T1000 (cell line): ENCODE data around the gene B4GALT5.

Source experiments
- DNase-seq: peaks from one replicate; lab custom pipeline; 2025; ENCODE audit warnings: mixed read lengths; lab: John Stamatoyannopoulos, UW

B4GALT5 gene

DNA sequence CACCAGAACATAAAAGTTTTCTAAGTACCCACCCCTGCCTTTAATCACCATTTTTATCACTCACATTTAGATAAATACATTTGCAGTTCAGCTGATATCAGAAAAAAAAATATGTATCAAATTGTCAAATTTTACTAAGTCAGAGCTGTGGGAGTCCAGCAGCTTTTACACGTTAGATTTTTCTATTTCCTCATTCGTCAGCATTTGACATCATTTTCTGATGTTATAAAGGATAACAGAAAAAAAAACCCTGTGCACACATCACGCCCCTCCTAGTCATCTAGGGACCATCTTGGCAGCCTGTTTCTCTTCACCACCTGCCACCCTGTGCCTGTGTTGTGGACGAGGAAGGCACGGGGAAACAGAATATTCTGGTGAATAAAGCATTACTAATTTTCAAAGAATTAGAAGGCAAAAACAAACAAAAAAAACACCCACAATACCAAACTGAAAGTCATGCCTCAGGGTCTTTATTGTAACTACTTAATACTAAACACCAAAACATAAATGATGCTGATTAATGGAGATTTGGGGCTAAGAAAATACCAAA, 12.4 kb downstream of the B4GALT5 start:
- DNase-seq: no peak

GRCh38 chr20:49700411-49701185, 13.1 kb downstream of the B4GALT5 start:
- no peak for DNase-seq

DNA sequence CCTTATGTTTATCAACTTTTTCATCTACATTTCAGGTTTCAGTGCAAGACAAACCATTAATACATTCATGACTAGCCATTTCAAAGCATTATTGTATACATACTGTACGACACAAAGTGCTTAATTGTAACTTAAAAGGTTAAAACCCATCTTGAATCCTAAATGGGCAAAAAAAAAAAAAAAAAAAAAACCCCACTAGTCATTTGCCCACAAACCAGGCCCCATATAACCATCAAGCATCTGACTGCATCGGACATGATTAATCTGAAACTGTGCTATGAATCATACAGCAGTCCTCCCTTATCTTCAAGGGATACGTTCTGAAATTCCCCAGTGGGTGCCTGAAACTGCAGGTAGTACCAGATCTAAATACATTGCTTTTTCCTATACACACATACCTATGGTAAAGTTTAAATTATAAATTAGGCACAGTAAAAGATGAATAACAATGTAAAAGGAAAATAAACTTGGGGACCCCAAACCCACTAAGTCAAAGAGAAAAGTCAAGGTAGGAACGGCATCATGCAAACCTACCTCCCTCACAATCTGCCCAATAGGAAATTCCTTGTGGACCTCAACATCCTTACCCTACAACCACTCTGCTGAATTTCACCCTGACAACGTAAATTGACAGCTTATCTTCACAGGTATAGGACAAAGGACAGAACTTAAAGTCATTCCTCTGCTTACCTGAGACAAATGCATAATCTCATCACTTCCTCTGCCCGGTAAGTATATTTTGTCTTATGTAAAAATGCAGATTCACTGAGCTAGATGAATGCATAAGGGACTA, 14.3 kb downstream of the B4GALT5 start:
- DNase-seq: no peak

- DNase-seq: no peak
These were observed 15.2 kb downstream of the B4GALT5 start for GRCh38 chr20:49698477-49698876.

DNA sequence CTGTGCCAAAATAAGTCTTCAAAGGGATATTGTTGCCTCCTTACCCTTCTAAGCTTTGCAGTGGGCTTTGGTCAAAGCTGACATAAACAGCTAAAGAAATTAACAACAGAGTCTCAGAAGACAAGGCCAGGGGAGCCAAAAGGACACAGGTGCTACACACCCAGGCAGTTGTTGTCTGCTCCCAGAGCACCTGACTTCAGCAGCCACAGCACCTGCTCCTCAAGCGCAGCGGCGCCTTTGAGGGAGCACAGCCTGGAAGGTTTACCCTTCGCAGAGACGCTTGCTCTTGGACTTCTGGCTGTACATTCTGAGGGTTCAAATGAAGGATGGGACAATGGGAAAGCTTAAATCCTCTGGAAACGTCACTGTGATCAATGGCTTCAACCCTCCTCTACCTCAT, 16.6 kb downstream of the B4GALT5 start:
- DNase-seq: no peak

- no peak for DNase-seq
These were observed 17.1 kb downstream of the B4GALT5 start for GRCh38 chr20:49696594-49696993.

DNA sequence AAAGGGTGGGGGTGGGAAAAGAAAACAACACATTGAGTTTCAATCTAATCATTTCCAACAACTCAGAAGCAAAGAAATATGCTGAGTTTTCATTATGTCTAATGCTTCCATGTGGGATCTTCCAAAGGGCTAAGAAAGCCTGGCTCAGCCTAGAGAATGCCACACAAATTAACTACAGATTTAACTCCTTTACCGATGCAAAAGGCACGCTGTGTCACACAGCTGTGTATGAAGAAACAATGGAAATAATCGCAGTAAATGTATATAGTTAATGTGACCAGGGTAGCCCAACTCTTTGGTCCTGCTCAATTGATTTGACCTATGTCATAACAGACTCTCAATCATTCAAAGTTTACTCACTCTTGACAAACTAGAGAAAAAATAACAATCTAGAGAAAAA, 17.8 kb downstream of the B4GALT5 start:
- no peak for DNase-seq

DNA sequence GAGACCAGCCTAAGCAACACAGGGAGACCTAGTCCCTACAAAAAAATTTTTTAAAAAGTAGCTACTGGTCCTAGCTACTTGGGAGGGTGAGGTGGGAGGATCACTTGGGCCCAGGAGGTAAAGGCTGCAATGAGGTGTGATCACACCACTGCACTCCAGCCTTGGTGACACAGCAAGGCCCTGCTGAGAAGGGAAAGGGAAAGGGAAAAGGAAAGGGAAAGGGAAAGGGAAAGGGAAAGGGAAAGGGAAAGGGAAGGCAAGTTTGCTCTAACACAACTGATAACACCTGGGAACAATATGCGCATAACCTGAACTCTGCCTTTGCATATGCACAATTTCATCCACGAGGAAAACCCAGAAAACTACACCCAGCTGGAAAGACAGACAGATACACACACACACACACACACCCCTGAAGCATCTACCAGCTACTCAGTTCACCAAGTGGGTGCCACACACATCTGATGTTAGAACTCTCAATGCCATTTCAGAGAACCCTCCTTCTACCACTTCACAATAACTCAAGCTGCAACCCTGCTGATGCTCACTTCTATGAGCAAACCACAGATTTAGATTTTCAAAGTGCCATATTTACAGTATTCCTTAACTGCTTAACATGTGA, 19.1 kb downstream of the B4GALT5 start:
- no peak for DNase-seq

GRCh38 chr20:49693435-49694171, 20.1 kb downstream of the B4GALT5 start:
- no peak for DNase-seq

- no peak for DNase-seq
These were observed 20.7 kb downstream of the B4GALT5 start for GRCh38 chr20:49692941-49693340.

- DNase-seq: no peak
These were observed 21.7 kb downstream of the B4GALT5 start for GRCh38 chr20:49691818-49692568.

DNA sequence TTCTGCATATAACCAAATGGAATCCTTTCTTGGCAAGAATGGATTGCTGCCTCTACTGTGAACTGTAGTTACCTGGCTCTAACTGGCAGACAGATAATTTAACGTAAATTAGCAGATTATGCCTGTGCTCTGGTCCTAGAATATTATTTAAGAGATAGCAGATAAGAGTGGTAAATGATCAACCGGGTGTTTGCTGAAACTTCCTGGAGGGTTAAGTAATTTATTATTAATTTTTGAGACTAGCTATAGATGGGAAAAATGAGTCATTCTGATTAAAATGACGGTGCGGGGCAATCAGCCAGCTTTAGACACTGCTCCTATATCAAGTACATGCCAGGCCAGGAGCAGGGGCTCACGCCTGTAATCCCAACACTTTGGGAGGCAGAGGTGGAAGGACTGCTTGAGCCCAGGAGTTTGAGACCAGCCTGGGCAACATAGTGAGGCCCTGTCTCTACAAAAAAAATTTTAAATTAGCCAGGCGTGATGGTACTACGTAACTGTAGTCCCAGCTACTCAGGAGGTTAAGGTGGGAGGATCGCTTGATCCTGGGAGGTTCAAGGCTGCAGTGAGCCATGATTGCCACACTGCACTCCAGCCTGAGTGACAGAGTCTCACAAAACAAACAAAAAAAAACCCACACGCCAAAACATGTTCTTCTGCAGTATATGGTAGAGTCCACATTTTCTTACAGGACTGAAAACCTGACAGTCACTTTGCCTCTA, 22.6 kb downstream of the B4GALT5 start:
- no peak for DNase-seq

GRCh38 chr20:49687595-49688567, 25.8 kb downstream of the B4GALT5 start:
- DNase-seq: no peak

DNA sequence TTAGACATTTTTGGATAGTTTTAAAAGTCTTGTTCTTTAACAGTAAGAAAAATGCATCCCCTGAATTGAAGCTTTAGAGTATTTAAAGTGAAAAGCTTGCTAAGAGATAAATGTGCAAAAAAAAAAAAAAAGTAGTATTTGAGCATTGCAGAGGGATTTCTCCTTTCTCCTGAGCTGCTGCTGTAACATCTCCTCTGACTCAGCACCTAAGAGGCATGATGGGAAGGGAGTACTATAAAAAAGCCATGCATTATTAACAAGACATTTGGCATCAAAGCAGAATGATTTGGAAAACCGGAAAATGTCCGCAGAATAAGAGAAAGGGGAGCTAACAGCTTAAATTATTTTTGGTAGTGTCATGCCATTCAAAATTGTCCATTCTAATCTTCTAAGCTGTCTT, 27.9 kb downstream of the B4GALT5 start:
- no peak for DNase-seq

- no peak for DNase-seq
These were observed 28.5 kb downstream of the B4GALT5 start for GRCh38 chr20:49685161-49685601.

GRCh38 chr20:49684335-49684997, 29.2 kb downstream of the B4GALT5 start:
- DNase-seq: no peak

- DNase-seq: no peak
These were observed 30.9 kb downstream of the B4GALT5 start for GRCh38 chr20:49682798-49683197.

GRCh38 chr20:49682278-49682677, 31.4 kb downstream of the B4GALT5 start:
- DNase-seq: no peak

GRCh38 chr20:49681850-49682216, 31.8 kb downstream of the B4GALT5 start:
- no peak for DNase-seq
